Ishikawa (cell line): ENCODE results near the gene NOS1.

Experiments
- CEBPB ChIP-seq: IDR thresholded peaks from 2 replicates; pipeline ENCODE4 v1.6.1; 2012
- CREB1 ChIP-seq: IDR thresholded peaks from 2 replicates; pipeline ENCODE4 v1.6.1; 2012; ENCODE audit warnings: low read depth
- EGR1 ChIP-seq: IDR thresholded peaks from 2 replicates; pipeline ENCODE4 v1.6.1; 2012
- EP300 ChIP-seq: IDR thresholded peaks from 2 replicates; pipeline ENCODE4 v1.6.1; 2012; ENCODE audit warnings: borderline replicate concordance
- FOXM1 ChIP-seq: IDR thresholded peaks from 2 replicates; pipeline ENCODE4 v1.6.1; 2012; ENCODE audit warnings: low read depth, borderline replicate concordance
- MAX ChIP-seq: IDR thresholded peaks from 2 replicates; pipeline ENCODE4 v1.6.1; 2012
- NFIC ChIP-seq: IDR thresholded peaks from 2 replicates; pipeline ENCODE4 v1.6.1; 2012
- RAD21 ChIP-seq: IDR thresholded peaks from 2 replicates; pipeline ENCODE4 v1.6.1; 2012; ENCODE audit warnings: low read depth
- TAF1 ChIP-seq: IDR thresholded peaks from 2 replicates; pipeline ENCODE4 v1.6.1; 2012; ENCODE audit warnings: low read depth, mild to moderate bottlenecking
- TCF12 ChIP-seq: IDR thresholded peaks from 2 replicates; pipeline ENCODE4 v1.6.1; 2012; ENCODE audit warnings: low read depth
- USF1 ChIP-seq: IDR thresholded peaks from 2 replicates; pipeline ENCODE4 v1.6.1; 2012
- YY1 ChIP-seq: IDR thresholded peaks from 2 replicates; pipeline ENCODE4 v1.6.1; 2012; ENCODE audit warnings: low read depth
- ZBTB7A ChIP-seq: IDR thresholded peaks from 2 replicates; pipeline ENCODE4 v1.6.1; 2012; ENCODE audit warnings: low read depth
- TF ChIP-seq, protein P1 (sequence below): IDR thresholded peaks from 2 replicates; pipeline ENCODE4 v1.6.1; 2012; ENCODE audit warnings: low read depth, mild to moderate bottlenecking

GRCh38 chr12:117360222-117360550, 1.2 kb downstream of the NOS1 start:
- no peak for TF ChIP-seq EP300
- TF ChIP-seq YY1 = no peak
- TF ChIP-seq MAX = no peak
- no peak for TF ChIP-seq CREB1
- TF ChIP-seq, protein P1, sequence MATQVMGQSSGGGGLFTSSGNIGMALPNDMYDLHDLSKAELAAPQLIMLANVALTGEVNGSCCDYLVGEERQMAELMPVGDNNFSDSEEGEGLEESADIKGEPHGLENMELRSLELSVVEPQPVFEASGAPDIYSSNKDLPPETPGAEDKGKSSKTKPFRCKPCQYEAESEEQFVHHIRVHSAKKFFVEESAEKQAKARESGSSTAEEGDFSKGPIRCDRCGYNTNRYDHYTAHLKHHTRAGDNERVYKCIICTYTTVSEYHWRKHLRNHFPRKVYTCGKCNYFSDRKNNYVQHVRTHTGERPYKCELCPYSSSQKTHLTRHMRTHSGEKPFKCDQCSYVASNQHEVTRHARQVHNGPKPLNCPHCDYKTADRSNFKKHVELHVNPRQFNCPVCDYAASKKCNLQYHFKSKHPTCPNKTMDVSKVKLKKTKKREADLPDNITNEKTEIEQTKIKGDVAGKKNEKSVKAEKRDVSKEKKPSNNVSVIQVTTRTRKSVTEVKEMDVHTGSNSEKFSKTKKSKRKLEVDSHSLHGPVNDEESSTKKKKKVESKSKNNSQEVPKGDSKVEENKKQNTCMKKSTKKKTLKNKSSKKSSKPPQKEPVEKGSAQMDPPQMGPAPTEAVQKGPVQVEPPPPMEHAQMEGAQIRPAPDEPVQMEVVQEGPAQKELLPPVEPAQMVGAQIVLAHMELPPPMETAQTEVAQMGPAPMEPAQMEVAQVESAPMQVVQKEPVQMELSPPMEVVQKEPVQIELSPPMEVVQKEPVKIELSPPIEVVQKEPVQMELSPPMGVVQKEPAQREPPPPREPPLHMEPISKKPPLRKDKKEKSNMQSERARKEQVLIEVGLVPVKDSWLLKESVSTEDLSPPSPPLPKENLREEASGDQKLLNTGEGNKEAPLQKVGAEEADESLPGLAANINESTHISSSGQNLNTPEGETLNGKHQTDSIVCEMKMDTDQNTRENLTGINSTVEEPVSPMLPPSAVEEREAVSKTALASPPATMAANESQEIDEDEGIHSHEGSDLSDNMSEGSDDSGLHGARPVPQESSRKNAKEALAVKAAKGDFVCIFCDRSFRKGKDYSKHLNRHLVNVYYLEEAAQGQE = no peak
- TF ChIP-seq TCF12 = no peak
- no peak for TF ChIP-seq RAD21
- no peak for TF ChIP-seq USF1
- no peak for TF ChIP-seq CEBPB
- TF ChIP-seq ZBTB7A = no peak
- TF ChIP-seq FOXM1 = no peak
- no peak for TF ChIP-seq TAF1
- TF ChIP-seq EGR1 = no peak
- no peak for TF ChIP-seq NFIC
